Loucy (cell line): Measurements from ENCODE around the gene PDE8B.

ENCODE experiments used
- CTCF ChIP-seq: fragments of 200-600 bp; sonication (generic); conservative IDR thresholded peaks from 2 replicates; pipeline ENCODE4 v1.5.1; 2014; ENCODE audit warnings: mild to moderate bottlenecking, antibody characterized with exemption, low read length
- EZH2phosphoT487 ChIP-seq: fragments of 200-600 bp; IDR thresholded peaks from 2 replicates; pipeline ENCODE4 v1.6.1; 2018; ENCODE audit warnings: antibody characterized with exemption, mild to moderate bottlenecking, moderate library complexity, borderline replicate concordance

- TF ChIP-seq CTCF (no peak), EZH2phosphoT487 (no peak)
Observed at GRCh38 chr5:77452351-77452750, 241.9 kb downstream of the PDE8B start.
